IMR-90 (cell line): Measurements from ENCODE around the gene WASL. TPM values are rescaled to one million over a fixed set of nuclear protein-coding genes. Genes with fewer than 3 reads are reported as not detected.

Source experiments
- ATAC-seq: fragments of 200-7000 bp; cut with Tn5 transposase; 2 replicates; pipeline ENCODE4 v1.9.1; 2020; ENCODE audit warnings: low read depth, mild to moderate bottlenecking, moderate library complexity
- BruUV-seq: library from RNA; stranded (reverse); fragments of 400-500 nt; replicated peaks from 2 replicates; lab custom pipeline; 2021; lab: Mats Ljungman, UMichigan
- CTCF ChIA-PET: fragments of 300-600 bp; formaldehyde crosslinking; extraction: SDS; loops from one replicate; lab custom pipeline; 2021; ENCODE audit warnings: antibody characterized with exemption; lab: Yijun Ruan, JAX
- POLR2A ChIA-PET: fragments of 300-600 bp; sonication (Branson Sonifier 250); formaldehyde crosslinking; loops from one replicate; lab custom pipeline; 2022; ENCODE audit warnings: antibody characterized with exemption; ENCODE audit not compliant: unreplicated experiment; lab: Charles Lee
- DNase-seq: peaks from one replicate; pipeline ENCODE4 v3.0.0; 2013
- H2AFZ ChIP-seq: replicated peaks from 2 replicates; pipeline ENCODE3; 2013; ENCODE audit warnings: low read length, mild to moderate bottlenecking; ENCODE audit not compliant: poor library complexity
- H2AK5ac ChIP-seq: 2 replicates; pipeline ENCODE4 v1.6.1; 2013; ENCODE audit warnings: low read depth, low read length, inconsistent platforms
- H2AK9ac ChIP-seq: replicated peaks from 2 replicates; pipeline ENCODE3; 2013; ENCODE audit warnings: mild to moderate bottlenecking, low read depth, low read length, moderate library complexity; ENCODE audit not compliant: poor library complexity
- H2BK120ac ChIP-seq: 2 replicates; pipeline ENCODE4 v1.6.1; 2013; ENCODE audit warnings: low read depth, low read length, inconsistent platforms
- H2BK15ac ChIP-seq: 3 replicates; pipeline ENCODE4 v1.6.1; 2013; ENCODE audit warnings: low read depth, low read length, inconsistent platforms
- H2BK20ac ChIP-seq: 2 replicates; pipeline ENCODE4 v1.6.1; 2013; ENCODE audit warnings: low read depth, mild to moderate bottlenecking, inconsistent platforms, low read length, moderate library complexity
- H2BK5ac ChIP-seq: 2 replicates; pipeline ENCODE4 v1.6.1; 2013; ENCODE audit warnings: mild to moderate bottlenecking, low read depth, low read length, inconsistent platforms; ENCODE audit not compliant: poor library complexity, severe bottlenecking
- H3K14ac ChIP-seq: replicated peaks from 2 replicates; pipeline ENCODE4 v1.6.1; 2013; ENCODE audit warnings: low read depth, low read length, inconsistent platforms
- H3K18ac ChIP-seq: 2 replicates; pipeline ENCODE4 v1.6.1; 2013; ENCODE audit warnings: low read depth, low read length, control low read depth
- H3K23ac ChIP-seq: 2 replicates; pipeline ENCODE4 v1.6.1; 2013; ENCODE audit warnings: low read depth, low read length, inconsistent platforms
- H3K27ac ChIP-seq: 2 replicates; pipeline ENCODE4 v1.5.1; 2013; ENCODE audit warnings: mild to moderate bottlenecking, control low read depth, low read length; ENCODE audit not compliant: insufficient read depth
- H3K27me3 ChIP-seq: 2 replicates; pipeline ENCODE4 v1.6.1; 2013; ENCODE audit warnings: low read length; ENCODE audit not compliant: control insufficient read depth, insufficient read depth
- H3K36me3 ChIP-seq: 2 replicates; pipeline ENCODE4 v1.6.1; 2013; ENCODE audit warnings: low read length, mixed read lengths; ENCODE audit not compliant: control insufficient read depth, insufficient read depth
- H3K4ac ChIP-seq: 2 replicates; pipeline ENCODE4 v1.6.1; 2013; ENCODE audit warnings: low read depth, low read length, inconsistent platforms
- H3K4me1 ChIP-seq: 2 replicates; pipeline ENCODE4 v1.6.1; 2013; ENCODE audit warnings: low read length, mixed read lengths; ENCODE audit not compliant: control insufficient read depth, insufficient read depth
- H3K4me2 ChIP-seq: 2 replicates; pipeline ENCODE4 v1.6.1; 2013; ENCODE audit warnings: low read depth, mild to moderate bottlenecking, control low read depth, low read length, moderate library complexity
- H3K4me3 ChIP-seq: 2 replicates; pipeline ENCODE4 v1.5.1; 2013; ENCODE audit warnings: low read depth, mild to moderate bottlenecking, control low read depth, low read length, moderate library complexity; ENCODE audit not compliant: insufficient read depth
- H3K56ac ChIP-seq: 2 replicates; pipeline ENCODE4 v1.6.1; 2013; ENCODE audit warnings: low read length, inconsistent platforms; ENCODE audit not compliant: insufficient read depth; ENCODE audit errors: extremely low read depth
- H3K79me1 ChIP-seq, 2 experiments: 2 replicates each; pipeline ENCODE4 v1.6.1; 2013; ENCODE audit warnings: low read length in 2 of 2, inconsistent platforms in 1 of 2, low read depth in 1 of 2
- H3K9ac ChIP-seq: 2 replicates; pipeline ENCODE4 v1.6.1; 2013; ENCODE audit warnings: low read depth, low read length, control low read depth
- H3K9me1 ChIP-seq: 2 replicates; pipeline ENCODE4 v1.6.1; 2013; ENCODE audit warnings: low read length, inconsistent platforms; ENCODE audit not compliant: insufficient read depth
- H3K9me3 ChIP-seq: 2 replicates; pipeline ENCODE4 v1.6.1; 2013; ENCODE audit warnings: low read length; ENCODE audit not compliant: control insufficient read depth, insufficient read depth
- H4K20me1 ChIP-seq: 2 replicates; pipeline ENCODE4 v1.6.1; 2013; ENCODE audit warnings: low read length, inconsistent platforms; ENCODE audit not compliant: insufficient read depth
- H4K5ac ChIP-seq: 2 replicates; pipeline ENCODE4 v1.6.1; 2013; ENCODE audit warnings: mild to moderate bottlenecking, low read depth, low read length, control low read depth
- H4K8ac ChIP-seq, 2 experiments: 2 replicates each; pipeline ENCODE4 v1.6.1; 2013; ENCODE audit warnings: low read depth in 2 of 2, low read length in 2 of 2, control low read depth in 1 of 2, inconsistent platforms in 1 of 2
- H4K91ac ChIP-seq: 2 replicates; pipeline ENCODE4 v1.6.1; 2013; ENCODE audit warnings: low read depth, low read length, inconsistent platforms; ENCODE audit not compliant: insufficient read depth
- BHLHE40 ChIP-seq: fragments of 150-350 bp; IDR thresholded peaks from 2 replicates; pipeline ENCODE4 v1.6.1; 2016; ENCODE audit warnings: mild to moderate bottlenecking, low read depth, low read length
- CEBPB ChIP-seq: IDR thresholded peaks from 2 replicates; pipeline ENCODE4 v1.6.1; 2012; ENCODE audit warnings: low read depth, low read length, improper control_type of control experiment
- CHD1 ChIP-seq: IDR thresholded peaks from 2 replicates; pipeline ENCODE4 v1.6.1; 2012; ENCODE audit warnings: low read depth, low read length, improper control_type of control experiment
- CTCF ChIP-seq: conservative IDR thresholded peaks from 2 replicates; pipeline ENCODE4 v1.5.1; 2012; ENCODE audit warnings: mild to moderate bottlenecking, low read depth, low read length, improper control_type of control experiment
- ELK1 ChIP-seq: fragments of 150-350 bp; IDR thresholded peaks from 2 replicates; pipeline ENCODE4 v1.6.1; 2016; ENCODE audit warnings: low read depth, mild to moderate bottlenecking, low read length, moderate library complexity, borderline replicate concordance
- FOS ChIP-seq: fragments of 150-350 bp; IDR thresholded peaks from 2 replicates; pipeline ENCODE4 v1.6.1; 2016; ENCODE audit warnings: low read depth, low read length
- MAFK ChIP-seq: IDR thresholded peaks from 2 replicates; pipeline ENCODE4 v1.6.1; 2012; ENCODE audit warnings: low read depth, low read length, improper control_type of control experiment
- MAZ ChIP-seq: IDR thresholded peaks from 2 replicates; pipeline ENCODE4 v1.6.1; 2012; ENCODE audit warnings: low read depth, mild to moderate bottlenecking, low read length, improper control_type of control experiment, moderate library complexity, borderline replicate concordance
- MXI1 ChIP-seq: IDR thresholded peaks from 2 replicates; pipeline ENCODE4 v1.6.1; 2012; ENCODE audit warnings: low read depth, mild to moderate bottlenecking, low read length, moderate library complexity, borderline replicate concordance
- NFE2L2 ChIP-seq: fragments of 150-350 bp; IDR thresholded peaks from 2 replicates; pipeline ENCODE4 v1.6.1; 2016; ENCODE audit warnings: low read depth, mild to moderate bottlenecking, low read length
- POLR2A ChIP-seq: IDR thresholded peaks from 2 replicates; pipeline ENCODE4 v1.6.1; 2012; ENCODE audit warnings: mild to moderate bottlenecking, low read depth, low read length
- RAD21 ChIP-seq: IDR thresholded peaks from 2 replicates; pipeline ENCODE4 v1.6.1; 2012; ENCODE audit warnings: low read length, improper control_type of control experiment
- RCOR1 ChIP-seq: IDR thresholded peaks from 2 replicates; pipeline ENCODE4 v1.6.1; 2012; ENCODE audit warnings: mild to moderate bottlenecking, low read length, improper control_type of control experiment; ENCODE audit not compliant: insufficient replicate concordance
- RFX5 ChIP-seq: IDR thresholded peaks from 2 replicates; pipeline ENCODE4 v1.8.0; 2012; ENCODE audit warnings: low read depth, mild to moderate bottlenecking, low read length, moderate library complexity
- SMC3 ChIP-seq: fragments of 150-350 bp; IDR thresholded peaks from 2 replicates; pipeline ENCODE4 v1.6.1; 2016; ENCODE audit warnings: low read depth, mild to moderate bottlenecking, antibody characterized with exemption, low read length, moderate library complexity
- USF2 ChIP-seq: fragments of 150-350 bp; IDR thresholded peaks from 2 replicates; pipeline ENCODE4 v1.6.1; 2017; ENCODE audit warnings: mild to moderate bottlenecking, antibody characterized with exemption, low read length, low read depth
- WGBS, 2 experiments: methylation state at CpG; one replicate each; pipeline versions ENCODE4 v1.1.5 to v1.1.7; 2013; ENCODE audit warnings: missing lambda C conversion rate in 2 of 2; ENCODE audit not compliant: insufficient read length in 1 of 2; ENCODE audit errors: extremely low coverage in 2 of 2; 5-methylcytosine and 5-hydroxymethylcytosine counted together
- dilution Hi-C: fragments of 300-500 bp; cut with HindIII; formaldehyde crosslinking; loops from one replicate; pipeline ENCODE4 v1.14.3; 2018; ENCODE audit warnings: low sequenced_read_pairs; ENCODE audit not compliant: unreplicated experiment
- in situ Hi-C: fragments of 300-500 bp; cut with MboI; formaldehyde crosslinking; loops from 3 replicates; pipeline ENCODE4 v1.14.3; 2019; ENCODE audit warnings: low sequenced_read_pairs, inconsistent platforms, mixed read lengths
- intact Hi-C: fragments of 100-400 bp; cut with micrococcal nuclease; formaldehyde crosslinking; loops from 2 replicates; pipeline ENCODE4 v1.10.0; 2022
- polyA plus RNA-seq, 3 experiments: library from polyadenylated mRNA; depleted of rRNA; stranded (reverse); fragments of >200 nt; gene quantifications; 2 replicates each; pipeline ENCODE4 v1.2.3, GENCODE V29; 2012; ENCODE audit warnings: low replicate concordance in 1 of 3
- total RNA-seq: library from RNA; depleted of rRNA; stranded (reverse); fragments of >200 nt; gene quantifications from 2 replicates; pipeline ENCODE4 v1.2.3, GENCODE V29; 2012

WASL gene
- total and polyA plus RNA-seq, 2 of the 4 experiments (the other 2 are of a cell fraction), result 2.3 to 7.9 TPM

GRCh38 chr7:123650595-123650994, 98.2 kb downstream of the WASL start:
- intact Hi-C loops (no loop called here), in situ Hi-C loops (no loop called here), dilution Hi-C loops (no loop called here)
- no peaks in the 10 kb centered on the region for H3K4me1 ChIP-seq
- TF ChIP-seq ELK1, result no peak
- no peak for TF ChIP-seq MAZ
- TF ChIP-seq SMC3, result no peak
- TF ChIP-seq MAFK, result no peak
- TF ChIP-seq CTCF, result no peak
- TF ChIP-seq RAD21, result no peak
- TF ChIP-seq CHD1, result no peak
- TF ChIP-seq RFX5, result no peak
- TF ChIP-seq USF2, result no peak
- no peak for TF ChIP-seq NFE2L2
- no peak for TF ChIP-seq BHLHE40
- TF ChIP-seq FOS, result no peak
- TF ChIP-seq RCOR1, result no peak
- no peak for TF ChIP-seq POLR2A
- no peak for TF ChIP-seq MXI1
- no peak for TF ChIP-seq CEBPB
- no peak overlapping the region for H3K18ac ChIP-seq
- no peak overlapping the region for H3K9ac ChIP-seq
- no peak overlapping the region for H3K27ac ChIP-seq
- no peak overlapping the region for H2BK15ac ChIP-seq
- H2AFZ ChIP-seq, result no peak overlapping the region
- no peaks in the 10 kb centered on the region for H3K79me1 ChIP-seq
- peaks cover 5% of the 10 kb centered on the region for H3K27me3 ChIP-seq
- no peak overlapping the region for H2AK5ac ChIP-seq
- H3K4ac ChIP-seq, result no peak overlapping the region
- POLR2A ChIA-PET, result no interaction called here
- no peaks in the 10 kb centered on the region for H4K20me1 ChIP-seq
- H3K4me2 ChIP-seq, result no peak overlapping the region
- H4K8ac ChIP-seq, result no peak overlapping the region
- no peak overlapping the region for H4K91ac ChIP-seq
- H4K5ac ChIP-seq, result no peak overlapping the region
- DNase-seq, result no peak
- no TSS peak for BruUV-seq
- H2AK9ac ChIP-seq, result no peak overlapping the region
- no peak overlapping the region for H3K14ac ChIP-seq
- no peak overlapping the region for H2BK120ac ChIP-seq
- no peak overlapping the region for H3K56ac ChIP-seq
- H2BK20ac ChIP-seq, result no peak overlapping the region
- no peak overlapping the region for H3K23ac ChIP-seq
- H3K9me3 ChIP-seq, result no peaks in the 10 kb centered on the region
- H3K36me3 ChIP-seq, result no peaks in the 10 kb centered on the region
- no peak overlapping the region for H3K4me3 ChIP-seq
- WGBS, 2 experiments, result 80% methylated on average over 1 of the region's 2 CpGs; no CpG with 5 or more reads in 1 of the 2 experiments
- no peak overlapping the region for H2BK5ac ChIP-seq
- CTCF ChIA-PET, result no interaction called here
- ATAC-seq, result no peak
- H3K9me1 ChIP-seq, result no peaks in the 10 kb centered on the region
